Adrenal gland (tissue), 12 donors: ENCODE results near the gene CUL2. TPM values are rescaled to one million over a fixed set of nuclear protein-coding genes. Genes with fewer than 3 reads are reported as not detected.
"Not testable (repeated sequence)": the region's sequence is repeated elsewhere in the genome, so short reads cannot be mapped to it uniquely, and the experiment has no call there.

Source experiments
- DNase-seq, 7 donors: peaks; one replicate each; pipeline ENCODE4 v3.0.0-alpha.2; 2019 to 2020
- H3K27ac ChIP-seq, 5 donors: fragments of 200-600 bp; sonication (generic) in 4 of 5; 1 replicate in 3 of 5; 2 replicates in 2 of 5; pipeline versions ENCODE4 v1.5.1 to v1.8.0; 2016 to 2020; ENCODE audit warnings: mild to moderate bottlenecking in 1 of 5
- H3K27me3 ChIP-seq: fragments of 200-600 bp; 2 replicates; pipeline ENCODE4 v1.8.0; 2021
- H3K36me3 ChIP-seq, 2 donors: fragments of 200-600 bp; replicated peaks in 1 of 2; 1 replicate in 1 of 2; 2 replicates in 1 of 2; pipeline versions ENCODE4 v1.5.1 to v1.8.0; 2018 to 2022
- H3K4me1 ChIP-seq, 2 donors: fragments of 200-600 bp; replicated peaks in 1 of 2; 1 replicate in 1 of 2; 2 replicates in 1 of 2; pipeline versions ENCODE4 v1.5.1 to v1.8.0; 2018 to 2021
- H3K4me3 ChIP-seq, 4 donors: fragments of 200-600 bp; sonication (generic) in 3 of 4; one replicate each; pipeline ENCODE4 v1.5.1; 2016 to 2018
- H3K9me3 ChIP-seq, 3 donors: fragments of 200-600 bp; sonication (generic) in 1 of 3; replicated peaks in 1 of 3; 1 replicate in 2 of 3; 2 replicates in 1 of 3; pipeline versions ENCODE4 v1.5.1 to v1.8.0; 2016 to 2021
- CTCF ChIP-seq, 6 experiments: fragments of 450-650 bp in 4 of 6; fragments of 200-600 bp in 2 of 6; sonication (generic) in 1 of 6; IDR thresholded peaks; 1 replicate in 5 of 6; 2 replicates in 1 of 6; pipeline versions ENCODE4 v1.5.1 to v1.8.0; 2016 to 2021; ENCODE audit warnings: antibody characterized with exemption in 6 of 6, mild to moderate bottlenecking in 2 of 6, moderate library complexity in 1 of 6
- POLR2A ChIP-seq, 2 donors: fragments of 450-650 bp; IDR thresholded peaks; one replicate each; pipeline ENCODE4 v1.6.1; 2017; ENCODE audit warnings: antibody characterized with exemption in 2 of 2, mild to moderate bottlenecking in 2 of 2, moderate library complexity in 1 of 2
- WGBS, 4 donors: extraction: QIAGEN DNeasy Blood & Tissue Kit in 2 of 4; methylation state at CpG; one replicate each; pipeline versions ENCODE4 v1.1.5 to v1.1.7; 2013 to 2017; 5-methylcytosine and 5-hydroxymethylcytosine counted together
- intact Hi-C, 2 donors: fragments of 100-400 bp; cut with DNase I; formaldehyde crosslinking; loops; one replicate each; pipeline versions ENCODE4 v1.14.1 to v1.15.0; 2022 to 2023
- polyA plus RNA-seq, 3 donors: library from polyadenylated mRNA; stranded (reverse); fragments of 200-250 nt in 2 of 3; fragments of 350-450 nt in 1 of 3; fragmentation: Illumina TruSeq in 1 of 3; extraction: RNeasy Lipid Tissue Mini Kit (QIAGEN cat#74804) in 1 of 3; gene quantifications; one replicate each; pipeline ENCODE4 v1.2.3, GENCODE V29; 2013 to 2014
- total RNA-seq, 9 donors: library from RNA; depleted of rRNA in 4 of 9; stranded (reverse); fragments of >200 nt in 4 of 9; fragments of 120-200 nt in 1 of 9; fragmentation: NEBNext Ultra II Directional in 1 of 9; extraction: Animal tissue kit (Norgen Biotek cat#: 25700) in 1 of 9; gene quantifications; one replicate each; pipeline versions ENCODE4 v1.1.0 to v1.2.4, GENCODE V29; 2013 to 2023
- donor health status: healthy with polysubstance abuse.
- donor health status: Bipolar disorder and iron deficiency.
- donor health status: DM: yes; HTN: yes; CAD: no.
- donor health status: DM: no; HTN: no; CAD: no.
- donor health status: DM: no; HTN: no; CAD: no.
- donor health status: DM: yes; HTN: yes; CAD: no.

The CUL2 gene
- total and polyA plus RNA-seq, 12 donors: 6.2 to 52.2 (median 26.1) TPM

DNA sequence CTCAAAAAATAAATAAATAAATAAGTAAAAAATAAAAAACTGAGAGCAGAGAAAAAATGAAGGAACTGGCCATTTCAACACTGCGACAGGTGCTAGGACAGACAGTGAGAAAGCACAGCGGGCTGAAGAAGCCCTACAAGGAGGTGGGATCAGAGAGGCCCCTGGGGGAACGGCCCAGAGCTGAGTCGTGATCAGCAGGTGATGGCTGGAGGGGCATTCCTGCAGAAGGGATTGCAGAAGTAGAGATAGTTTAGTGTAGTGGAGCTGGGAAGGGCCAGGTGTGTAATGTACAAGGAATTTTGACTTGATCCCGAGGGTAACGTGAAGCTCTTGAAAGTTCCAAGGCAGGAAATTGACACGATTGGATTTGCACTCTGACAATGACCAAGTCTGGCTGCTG is 112.1 kb downstream of the CUL2 start:
- Histone ChIP-seq H3K9me3 (no peaks in the 10 kb centered on the region), H3K27me3 (no peaks in the 10 kb centered on the region), H3K36me3 (no peaks in the 10 kb centered on the region), H3K27ac (no peak overlapping the region), H3K4me1 (no peaks in the 10 kb centered on the region), H3K4me3 (no peak overlapping the region)
- intact Hi-C loops: no loop called here
- no peak for DNase-seq
- TF ChIP-seq CTCF (IDR thresholded peaks at IDR 0.05) (no peak), POLR2A (IDR thresholded peaks at IDR 0.05) (no peak)
- WGBS, 4 donors: 76 to 95% (median 91%) methylated on average over 7 of the region's 7 CpGs

DNA sequence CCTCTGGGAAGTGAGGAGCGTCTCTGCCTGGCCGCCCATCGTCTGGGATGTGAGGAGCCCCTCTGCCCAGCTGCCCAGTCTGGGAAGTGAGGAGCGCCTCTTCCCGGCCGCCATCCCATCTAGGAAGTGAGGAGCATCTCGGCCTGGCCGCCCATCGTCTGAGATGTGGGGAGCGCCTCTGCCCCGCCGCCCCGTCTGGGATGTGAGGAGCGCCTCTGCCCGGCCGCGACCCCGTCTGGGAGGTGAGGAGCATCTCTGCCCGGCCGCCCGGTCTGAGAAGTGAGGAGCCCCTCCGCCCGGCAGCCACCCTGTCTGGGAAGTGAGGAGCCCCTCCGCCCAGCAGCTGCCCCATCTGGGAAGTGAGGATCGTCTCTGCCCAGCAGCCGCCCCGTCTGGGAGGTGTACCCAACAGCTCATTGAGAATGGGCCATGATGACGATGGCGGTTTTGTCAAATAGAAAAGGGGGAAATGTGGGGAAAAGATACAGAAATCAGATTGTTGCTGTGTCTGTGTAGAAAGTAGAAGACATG is 113.7 kb downstream of the CUL2 start:
- H3K36me3 ChIP-seq, H3K27ac ChIP-seq, H3K4me1 ChIP-seq, H3K4me3 ChIP-seq, DNase-seq, H3K9me3 ChIP-seq, intact Hi-C loops, H3K27me3 ChIP-seq: not testable (repeated sequence)
- 90 to 99% (median 95%) methylated on average over 7 to 29 of the region's 29 CpGs for WGBS, 4 donors

GRCh38 chr10:34974364-34975065 is 115.6 kb downstream of the CUL2 start:
- H3K9me3 ChIP-seq, intact Hi-C loops, DNase-seq, H3K27ac ChIP-seq, H3K4me3 ChIP-seq, H3K27me3 ChIP-seq, H3K36me3 ChIP-seq, H3K4me1 ChIP-seq: not testable (repeated sequence)
- WGBS, 4 donors: 72 to 82% (median 78%) methylated on average over 5 to 8 of the region's 8 CpGs

GRCh38 chr10:34973757-34974156 is 116.4 kb downstream of the CUL2 start:
- H3K4me1 ChIP-seq, H3K36me3 ChIP-seq, H3K4me3 ChIP-seq, H3K27me3 ChIP-seq, DNase-seq, H3K27ac ChIP-seq, H3K9me3 ChIP-seq, intact Hi-C loops: not testable (repeated sequence)
- 90 to 96% (median 94%) methylated on average over 2 to 3 of the region's 3 CpGs for WGBS, 4 donors

DNA sequence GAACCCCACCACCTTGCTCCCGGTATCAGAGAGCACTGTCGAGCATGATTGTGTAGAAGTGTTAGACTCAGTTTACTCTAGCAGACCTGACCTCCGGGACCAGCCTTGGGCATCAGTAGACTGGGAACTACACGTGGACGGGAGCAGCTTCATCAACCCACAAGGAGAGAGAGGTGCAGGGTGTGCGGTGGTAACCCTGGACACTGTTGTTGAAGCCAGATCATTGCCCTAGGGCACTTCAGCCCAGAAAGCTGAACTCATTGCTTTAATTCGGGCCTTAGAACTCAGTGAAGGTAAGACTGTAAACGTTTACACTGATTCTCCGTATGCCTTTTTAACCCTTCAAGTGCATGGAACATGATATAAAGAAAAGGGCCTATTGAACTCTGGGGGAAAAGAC is 117.0 kb downstream of the CUL2 start:
- not testable (repeated sequence) for DNase-seq, H3K36me3 ChIP-seq

DNA sequence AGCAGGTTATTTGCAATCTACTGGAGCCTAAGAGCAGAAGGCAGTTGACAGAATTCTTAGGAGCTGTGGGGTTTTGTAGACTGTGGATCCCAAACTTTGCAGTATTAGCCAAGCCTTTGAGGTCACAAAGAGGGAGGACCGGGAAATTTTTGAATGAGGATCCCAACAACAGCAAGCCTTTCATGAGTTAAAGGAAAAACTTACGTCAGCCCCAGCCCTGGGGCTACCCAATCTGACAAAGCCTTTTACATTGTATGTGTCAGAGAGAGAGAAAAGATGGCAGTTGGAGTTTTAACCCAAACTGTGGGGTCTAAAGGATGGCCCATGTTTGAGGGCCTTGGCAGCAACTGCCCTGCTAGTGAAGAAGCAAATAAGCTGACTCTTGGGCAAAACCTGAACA is 117.5 kb downstream of the CUL2 start:
- H3K9me3 ChIP-seq, intact Hi-C loops: not testable (repeated sequence)
- WGBS, 4 donors: 75 to 95% (median 90%) methylated on average over 2 of the region's 2 CpGs

More for the DNA sequence above, 117.0 kb downstream of the CUL2 start:
- H3K27me3 ChIP-seq, H3K4me1 ChIP-seq, H3K27ac ChIP-seq, H3K9me3 ChIP-seq, H3K4me3 ChIP-seq, intact Hi-C loops: not testable (repeated sequence)
- 81 to 82% (median 82%) methylated on average over 8 to 9 of the region's 9 CpGs for WGBS, 4 donors

GRCh38 chr10:34971606-34972334 is 118.4 kb downstream of the CUL2 start:
- H3K27me3 ChIP-seq, H3K9me3 ChIP-seq, H3K36me3 ChIP-seq, H3K4me1 ChIP-seq, H3K4me3 ChIP-seq, intact Hi-C loops, H3K27ac ChIP-seq: not testable (repeated sequence)
- peak in 5 of 7 donors; percentile 13 to 56 (median 20) for DNase-seq
- WGBS, 4 donors: 59 to 75% (median 67%) methylated on average over 6 to 12 of the region's 12 CpGs

More for the DNA sequence above, 117.5 kb downstream of the CUL2 start:
- H3K27me3 ChIP-seq, H3K36me3 ChIP-seq, H3K4me3 ChIP-seq, DNase-seq, H3K27ac ChIP-seq, H3K4me1 ChIP-seq: not testable (repeated sequence)
